Endothelial cell (in vitro differentiated cells): ENCODE results near the gene CARMIL1. TPM values are rescaled to one million over a fixed set of nuclear protein-coding genes. Genes with fewer than 3 reads are reported as not detected.

ENCODE experiments used
- DNase-seq: peaks from one replicate; pipeline ENCODE4 v3.0.0; 2021; ENCODE audit warnings: low spot score
- H3K27ac Mint-ChIP-seq: one replicate; pipeline ENCODE4 v1.8.0; 2021; ENCODE audit warnings: mixed read lengths, inconsistent platforms; ENCODE audit not compliant: unreplicated experiment
- H3K27me3 Mint-ChIP-seq: one replicate; pipeline ENCODE4 v1.8.0; 2021; ENCODE audit warnings: mild to moderate bottlenecking, moderate library complexity, mixed read lengths, inconsistent platforms; ENCODE audit not compliant: unreplicated experiment
- H3K36me3 Mint-ChIP-seq: one replicate; pipeline ENCODE4 v1.8.0; 2021; ENCODE audit warnings: mild to moderate bottlenecking, low read depth, mixed read lengths, inconsistent platforms; ENCODE audit not compliant: unreplicated experiment
- H3K4me1 Mint-ChIP-seq: one replicate; pipeline ENCODE4 v1.8.0; 2021; ENCODE audit warnings: mild to moderate bottlenecking, mixed read lengths, inconsistent platforms; ENCODE audit not compliant: unreplicated experiment
- H3K4me3 Mint-ChIP-seq: one replicate; pipeline ENCODE4 v1.8.0; 2021; ENCODE audit warnings: mild to moderate bottlenecking, mixed read lengths, inconsistent platforms; ENCODE audit not compliant: unreplicated experiment
- H3K9me3 Mint-ChIP-seq: one replicate; pipeline ENCODE4 v1.8.0; 2021; ENCODE audit warnings: mixed read lengths, inconsistent platforms; ENCODE audit not compliant: unreplicated experiment
- total RNA-seq: library from RNA; stranded (reverse); fragmentation: NEBNext Ultra II Directional; extraction: Animal tissue kit (Norgen Biotek cat#: 25700); gene quantifications from one replicate; pipeline ENCODE4 v1.2.1, GENCODE V29; 2021; ENCODE audit not compliant: unreplicated experiment
- TF ChIP-seq, protein P1 (sequence below): fragments of 200-600 bp; sonication (generic); IDR thresholded peaks from one replicate; pipeline ENCODE4 v1.5.0; 2021; ENCODE audit warnings: antibody characterized with exemption; ENCODE audit not compliant: unreplicated experiment

Gene CARMIL1
- total RNA-seq, 1 donor from 2014 or later = 32.5 TPM

DNA sequence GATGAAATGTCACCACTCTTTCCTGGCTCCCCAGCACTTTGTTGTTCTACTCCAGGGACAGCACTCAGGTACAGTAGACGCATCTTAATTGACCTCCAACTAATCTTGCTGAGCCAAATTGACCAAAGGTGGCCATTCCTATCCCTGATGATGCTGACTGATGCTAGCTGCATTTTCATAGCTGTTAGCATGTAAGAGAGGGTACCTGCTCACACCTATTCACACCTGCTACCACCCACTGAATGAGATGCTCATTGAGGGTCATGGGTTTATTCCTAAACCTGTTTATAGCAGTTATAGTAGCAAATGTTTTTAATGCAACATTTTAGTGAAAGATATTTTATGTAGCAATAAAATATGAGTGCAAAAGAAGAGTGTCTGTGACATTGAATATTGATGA, 145.1 kb downstream of the CARMIL1 start:
- no peak overlapping the region for H3K4me3 Mint-ChIP-seq
- H3K9me3 Mint-ChIP-seq = no peaks in the 10 kb centered on the region
- H3K4me1 Mint-ChIP-seq = peaks cover 6% of the 10 kb centered on the region
- peaks cover 12% of the 10 kb centered on the region for H3K36me3 Mint-ChIP-seq
- TF ChIP-seq, protein P1, sequence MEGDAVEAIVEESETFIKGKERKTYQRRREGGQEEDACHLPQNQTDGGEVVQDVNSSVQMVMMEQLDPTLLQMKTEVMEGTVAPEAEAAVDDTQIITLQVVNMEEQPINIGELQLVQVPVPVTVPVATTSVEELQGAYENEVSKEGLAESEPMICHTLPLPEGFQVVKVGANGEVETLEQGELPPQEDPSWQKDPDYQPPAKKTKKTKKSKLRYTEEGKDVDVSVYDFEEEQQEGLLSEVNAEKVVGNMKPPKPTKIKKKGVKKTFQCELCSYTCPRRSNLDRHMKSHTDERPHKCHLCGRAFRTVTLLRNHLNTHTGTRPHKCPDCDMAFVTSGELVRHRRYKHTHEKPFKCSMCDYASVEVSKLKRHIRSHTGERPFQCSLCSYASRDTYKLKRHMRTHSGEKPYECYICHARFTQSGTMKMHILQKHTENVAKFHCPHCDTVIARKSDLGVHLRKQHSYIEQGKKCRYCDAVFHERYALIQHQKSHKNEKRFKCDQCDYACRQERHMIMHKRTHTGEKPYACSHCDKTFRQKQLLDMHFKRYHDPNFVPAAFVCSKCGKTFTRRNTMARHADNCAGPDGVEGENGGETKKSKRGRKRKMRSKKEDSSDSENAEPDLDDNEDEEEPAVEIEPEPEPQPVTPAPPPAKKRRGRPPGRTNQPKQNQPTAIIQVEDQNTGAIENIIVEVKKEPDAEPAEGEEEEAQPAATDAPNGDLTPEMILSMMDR = no peak
- DNase-seq = no peak
- no peak overlapping the region for H3K27ac Mint-ChIP-seq
- peaks cover 3% of the 10 kb centered on the region for H3K27me3 Mint-ChIP-seq

DNA sequence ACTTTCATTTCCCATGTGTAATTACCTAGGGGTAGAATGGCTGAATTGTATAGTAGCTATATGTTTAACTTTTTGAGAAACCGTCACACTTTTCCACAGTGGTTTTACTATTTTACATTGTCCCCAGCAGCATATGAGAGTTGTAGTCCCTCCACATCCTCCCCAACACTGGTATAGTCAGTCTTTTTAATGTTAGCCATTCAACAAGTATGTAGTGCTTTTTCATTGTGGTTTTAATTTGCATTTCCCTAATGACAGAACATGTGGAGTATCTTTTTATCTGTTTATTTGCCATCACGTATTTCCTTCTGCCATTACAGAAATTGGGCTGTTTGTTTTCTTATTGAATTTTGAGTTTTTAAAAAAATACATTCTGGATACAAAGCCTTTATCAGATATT, 148.4 kb downstream of the CARMIL1 start:
- H3K9me3 Mint-ChIP-seq = no peaks in the 10 kb centered on the region
- no peaks in the 10 kb centered on the region for H3K36me3 Mint-ChIP-seq
- no peak for DNase-seq
- H3K27me3 Mint-ChIP-seq = no peaks in the 10 kb centered on the region
- peaks cover 8% of the 10 kb centered on the region for H3K4me1 Mint-ChIP-seq
- TF ChIP-seq, protein P1 = no peak
- no peak overlapping the region for H3K27ac Mint-ChIP-seq
- H3K4me3 Mint-ChIP-seq = no peak overlapping the region

DNA sequence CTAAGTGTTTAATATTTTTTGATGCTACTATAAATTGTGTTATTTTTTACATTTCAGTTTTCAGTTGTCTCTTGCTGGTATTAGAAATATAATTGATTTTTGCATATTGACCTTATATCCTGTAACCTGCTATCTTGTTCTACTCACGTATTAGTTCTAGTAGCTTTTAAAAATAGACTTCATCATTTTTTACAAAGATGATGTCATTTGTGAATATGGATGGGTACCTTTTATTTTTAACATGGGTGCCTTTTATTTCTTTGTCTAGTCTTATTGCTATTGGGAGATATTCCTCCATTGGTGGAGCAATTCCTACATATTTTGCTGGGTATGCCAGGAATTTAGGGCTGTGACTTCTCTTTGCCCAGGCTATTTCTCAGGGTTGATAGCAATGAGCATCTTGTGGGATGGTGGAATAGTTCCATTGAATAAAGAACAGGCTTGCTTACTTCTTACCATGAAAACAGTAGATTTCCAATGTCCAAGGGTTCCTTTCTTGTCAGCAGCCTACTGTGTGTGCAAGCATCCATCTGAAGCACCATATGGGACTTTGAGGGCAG, 149.7 kb downstream of the CARMIL1 start:
- Mint-ChIP-seq H3K4me3 (no peak overlapping the region), H3K36me3 (no peaks in the 10 kb centered on the region), H3K27me3 (no peaks in the 10 kb centered on the region), H3K27ac (no peak overlapping the region), H3K4me1 (peaks cover 8% of the 10 kb centered on the region), H3K9me3 (no peaks in the 10 kb centered on the region)
- TF ChIP-seq, protein P1 = no peak
- no peak for DNase-seq

DNA sequence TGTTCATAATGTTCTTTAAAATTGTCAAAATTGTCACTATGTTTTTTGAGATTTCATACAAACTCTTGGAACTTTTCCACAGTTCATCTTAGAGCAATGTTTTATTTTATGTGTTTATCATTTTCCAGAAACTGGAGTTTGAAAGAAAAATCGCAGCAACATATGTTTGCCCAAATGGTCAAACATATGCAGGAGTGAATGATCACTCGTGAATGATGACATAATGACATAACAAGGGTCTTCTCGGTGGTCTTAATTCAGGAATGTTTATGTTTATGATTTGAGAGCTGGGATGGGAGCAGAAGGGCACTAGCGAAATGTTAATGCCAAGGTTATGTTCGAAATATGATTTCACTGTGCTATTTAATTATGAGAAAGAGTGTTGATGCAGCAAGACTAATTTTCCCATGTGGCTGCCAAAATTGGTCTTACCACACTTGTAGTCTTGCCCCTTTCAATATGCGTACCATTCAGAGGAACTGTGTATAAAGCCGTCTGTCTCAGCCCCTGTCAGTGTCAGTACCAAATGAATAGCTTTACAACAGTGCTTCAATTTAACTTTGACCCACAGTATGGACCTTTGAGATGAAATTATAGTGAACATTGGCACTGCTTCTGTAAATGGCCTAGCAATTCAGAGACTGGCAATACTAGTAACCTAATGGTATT, 152.3 kb downstream of the CARMIL1 start:
- H3K4me1 Mint-ChIP-seq = peaks cover 2% of the 10 kb centered on the region
- TF ChIP-seq, protein P1 = no peak
- H3K4me3 Mint-ChIP-seq = no peak overlapping the region
- no peak overlapping the region for H3K27ac Mint-ChIP-seq
- no peak for DNase-seq
- no peaks in the 10 kb centered on the region for H3K9me3 Mint-ChIP-seq
- H3K36me3 Mint-ChIP-seq = no peaks in the 10 kb centered on the region
- no peaks in the 10 kb centered on the region for H3K27me3 Mint-ChIP-seq

DNA sequence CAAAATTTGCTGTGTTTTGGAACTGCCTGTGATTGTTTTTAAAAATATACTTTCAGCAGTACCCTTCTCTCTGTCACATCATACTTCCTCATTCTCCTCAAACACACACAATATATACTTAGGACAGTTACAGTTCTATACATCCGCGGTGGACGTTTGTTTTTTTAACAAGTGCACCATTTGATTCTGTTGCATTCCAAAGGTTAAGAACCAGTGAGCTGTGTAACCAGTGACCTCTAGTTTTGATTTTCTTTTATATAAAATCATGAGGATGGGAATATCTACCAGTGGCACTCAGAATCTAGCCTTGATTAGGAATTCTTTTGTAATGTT, 152.8 kb downstream of the CARMIL1 start:
- no peak for DNase-seq
- Mint-ChIP-seq H3K27me3 (no peaks in the 10 kb centered on the region), H3K4me1 (peaks cover 2% of the 10 kb centered on the region), H3K36me3 (no peaks in the 10 kb centered on the region), H3K9me3 (no peaks in the 10 kb centered on the region), H3K4me3 (no peak overlapping the region), H3K27ac (no peak overlapping the region)
- TF ChIP-seq, protein P1 = no peak
